Endothelial cell of umbilical vein (primary cell): ENCODE measurements around the gene WRAP73. TPM values are rescaled to one million over a fixed set of nuclear protein-coding genes. Genes with fewer than 3 reads are reported as not detected.
A peak's percentile ranks its signal among the peaks of the same experiment; 100 is the strongest.

Experiments used
- BruUV-seq: library from RNA; stranded (reverse); fragments of 400-500 nt; replicated peaks from 2 replicates; lab custom pipeline; 2021; lab: Mats Ljungman, UMichigan
- CTCF ChIA-PET: fragments of 300-600, 350-600 bp; sonication (Branson Sonifier 250); formaldehyde crosslinking; loops from one replicate; lab custom pipeline; 2021; ENCODE audit warnings: antibody characterized with exemption, inconsistent platforms; lab: Charles Lee
- POLR2A ChIA-PET: fragments of 300-600, 350-600 bp; sonication (Branson Sonifier 250); formaldehyde crosslinking; loops from one replicate; lab custom pipeline; 2021; ENCODE audit warnings: antibody characterized with exemption, inconsistent platforms; lab: Charles Lee
- DNase-seq: peaks from one replicate; pipeline ENCODE4 v3.0.0-alpha.2; 2011; ENCODE audit warnings: low read depth, low spot score
- FAIRE-seq: peaks from 2 replicates; lab custom pipeline; 2011; peaks lifted over from hg19 to GRCh38; lab: Jason Lieb, UNC
- H2AFZ ChIP-seq: 2 replicates; pipeline ENCODE4 v1.6.0; 2012; ENCODE audit warnings: low read depth, low read length, control low read depth, inconsistent platforms
- H3K27ac ChIP-seq: 2 replicates; pipeline ENCODE4 v1.5.1; 2011; ENCODE audit warnings: low read depth, mild to moderate bottlenecking, control low read depth, low read length, moderate library complexity; ENCODE audit not compliant: insufficient read depth
- H3K27me3 ChIP-seq, 2 experiments: 2 replicates each; pipeline versions ENCODE4 v1.6.0 to v1.6.1; 2011; ENCODE audit warnings: low read length in 2 of 2, mixed read lengths in 1 of 2; ENCODE audit not compliant: control insufficient read depth in 2 of 2, insufficient read depth in 2 of 2
- H3K36me3 ChIP-seq, 2 experiments: 2 replicates in 1 of 2; 3 replicates in 1 of 2; pipeline ENCODE4 v1.5.1; 2011; ENCODE audit warnings: low read length in 2 of 2, mild to moderate bottlenecking in 1 of 2, moderate library complexity in 1 of 2; ENCODE audit not compliant: control insufficient read depth in 2 of 2, insufficient read depth in 2 of 2; ENCODE audit errors: extremely low read depth in 1 of 2
- H3K4me1 ChIP-seq: 3 replicates; pipeline ENCODE4 v1.5.1; 2011; ENCODE audit warnings: mild to moderate bottlenecking, low read length; ENCODE audit not compliant: control insufficient read depth, insufficient read depth; ENCODE audit errors: extremely low read depth
- H3K4me2 ChIP-seq: 2 replicates; pipeline ENCODE4 v1.6.1; 2011; ENCODE audit warnings: low read length, control low read depth, mixed read lengths; ENCODE audit not compliant: insufficient read depth
- H3K4me3 ChIP-seq, 3 experiments: fragments of 200-600 bp in 1 of 3; sonication (generic), shearing (Covaris generic) in 1 of 3; replicated peaks in 1 of 3; 2 replicates each; pipeline ENCODE4 v1.5.1; 2011 to 2016; ENCODE audit warnings: control low read depth in 3 of 3, low read length in 3 of 3, mild to moderate bottlenecking in 2 of 3, inconsistent platforms in 1 of 3, low read depth in 1 of 3, moderate library complexity in 1 of 3; ENCODE audit not compliant: insufficient read depth in 1 of 3
- H3K79me2 ChIP-seq: 2 replicates; pipeline ENCODE4 v1.6.0; 2012; ENCODE audit warnings: low read length, inconsistent platforms; ENCODE audit not compliant: control insufficient read depth, insufficient read depth
- H3K9ac ChIP-seq: replicated peaks from 2 replicates; pipeline ENCODE3; 2011; ENCODE audit warnings: low read length, control low read depth; ENCODE audit not compliant: insufficient read depth; ENCODE audit errors: extremely low read depth
- H3K9me1 ChIP-seq: replicated peaks from 3 replicates; pipeline ENCODE4 v1.6.0; 2011; ENCODE audit warnings: mild to moderate bottlenecking, low read length; ENCODE audit not compliant: control insufficient read depth, insufficient read depth; ENCODE audit errors: extremely low read depth
- H3K9me3 ChIP-seq: replicated peaks from 2 replicates; pipeline ENCODE4 v1.5.1; 2012; ENCODE audit warnings: low read length, inconsistent platforms; ENCODE audit not compliant: control insufficient read depth, insufficient read depth
- H4K20me1 ChIP-seq: replicated peaks from 2 replicates; pipeline ENCODE3; 2011; ENCODE audit warnings: mild to moderate bottlenecking, low read length; ENCODE audit not compliant: control insufficient read depth, insufficient read depth; ENCODE audit errors: extremely low read depth
- CTCF ChIP-seq, 2 donors: IDR thresholded peaks; 1 replicate in 1 of 2; 2 replicates in 1 of 2; pipeline ENCODE4 v1.5.1; 2011; ENCODE audit warnings: low read length in 2 of 2, mild to moderate bottlenecking in 2 of 2, moderate library complexity in 2 of 2, control low read depth in 1 of 2, inconsistent platforms in 1 of 2, low read depth in 1 of 2; ENCODE audit not compliant: insufficient read depth in 1 of 2; ENCODE audit errors: extremely low read depth in 1 of 2
- FOS ChIP-seq: IDR thresholded peaks from 2 replicates; pipeline ENCODE4 v1.6.1; 2011; ENCODE audit warnings: mild to moderate bottlenecking, low read length, moderate library complexity, borderline replicate concordance; ENCODE audit not compliant: insufficient read depth
- GATA2 ChIP-seq: IDR thresholded peaks from 2 replicates; pipeline ENCODE4 v1.7.0; 2011; ENCODE audit warnings: low read depth, mild to moderate bottlenecking, moderate library complexity, mixed read lengths, low read length; ENCODE audit not compliant: insufficient read length, insufficient read depth
- POLR2A ChIP-seq: IDR thresholded peaks from 2 replicates; pipeline ENCODE4 v1.6.1; 2012; ENCODE audit warnings: low read depth, mild to moderate bottlenecking, control low read depth, low read length
- POLR2AphosphoS5 ChIP-seq: IDR thresholded peaks from 2 replicates; pipeline ENCODE4 v1.6.1; 2012; ENCODE audit warnings: low read depth, mild to moderate bottlenecking, control low read depth, low read length, moderate library complexity; ENCODE audit not compliant: insufficient read depth
- dilution Hi-C: fragments of 300-500 bp; cut with MboI; formaldehyde crosslinking; loops from one replicate; pipeline ENCODE4 v1.15.0; 2019; ENCODE audit warnings: low sequenced_read_pairs; ENCODE audit not compliant: extremely low pct_ligation_motif_present
- intact Hi-C: fragments of 100-400 bp; cut with micrococcal nuclease; formaldehyde crosslinking; loops from one replicate; pipeline ENCODE4 v1.10.0; 2022
- polyA plus RNA-seq, 4 experiments: library from polyadenylated mRNA; depleted of rRNA in 3 of 4; stranded (reverse) in 3 of 4; unstranded in 1 of 4; fragments of >200 nt; gene quantifications; 2 replicates each; pipeline versions ENCODE4 v1.2.1 to v1.2.3, GENCODE V29; 2011 to 2012; ENCODE audit warnings: missing spikeins in 1 of 4
- total RNA-seq: library from RNA; stranded (reverse); gene quantifications from 2 replicates; pipeline ENCODE4 v1.2.3, GENCODE V29; 2021

WRAP73 gene
- total and polyA plus RNA-seq, 2 donors (not counting 3 experiments of a cell fraction or from before 2014, with no cell fraction given): 23.0 to 50.7 TPM

GRCh38 chr1:3618881-3619671 lies 30.8 kb downstream of the WRAP73 start:
- Histone ChIP-seq H3K36me3 (no peaks in the 10 kb centered on the region), H3K4me3 (no peak overlapping the region), H2AFZ (peak overlapping the region; percentile 70), H4K20me1 (no peaks in the 10 kb centered on the region), H3K9me3 (no peaks in the 10 kb centered on the region), H3K79me2 (no peaks in the 10 kb centered on the region), H3K27me3 (no peaks in the 10 kb centered on the region), H3K9ac (no peak overlapping the region), H3K27ac (peak overlapping the region; percentile 47), H3K4me1 (peaks cover 25% of the 10 kb centered on the region), H3K9me1 (no peaks in the 10 kb centered on the region), H3K4me2 (no peak overlapping the region)
- dilution Hi-C loops: no loop called here
- intact Hi-C loops: loop anchor here (1.0 to 2.0 kb wide), 6 partner anchors 29 to 166 kb away; no protein-coding TSS in a partner anchor
- TF ChIP-seq GATA2: no peak
- peak; percentile 17 for TF ChIP-seq FOS
- peak; percentile 78 for TF ChIP-seq CTCF (IDR thresholded peaks at IDR 0.05; ENCODE audit: extremely low read depth in 1 of 2, insufficient read depth in 1 of 2, low read depth in 1 of 2, low read length in 2 of 2)
- TF ChIP-seq POLR2AphosphoS5: no peak
- TF ChIP-seq POLR2A: no peak
- DNase-seq (peak; percentile 80), FAIRE-seq (peak; percentile 95)
- BruUV-seq: no TSS peak
- POLR2A ChIA-PET: interaction anchor here (0.6 to 0.7 kb wide), 2 partner anchors 23 to 54 kb away, joined by 4 to 5 read pairs; no protein-coding TSS in a partner anchor
- CTCF ChIA-PET: interaction anchor here (0.6 to 7.0 kb wide), 43 partner anchors 9 to 182 kb away, joined by 3 to 196 read pairs (median 6); partner anchors contain the start of genes ARHGEF16 and MEGF6
